COLO829 (cell line): ENCODE data around the gene CALD1.

Source experiments
- DNase-seq: peaks from one replicate; pipeline ENCODE4 v3.0.0; 2012; ENCODE audit warnings: low spot score

CALD1 gene

GRCh38 chr7:134893920-134894319 lies 114.5 kb downstream of the CALD1 start:
- DNase-seq, result no peak

DNA sequence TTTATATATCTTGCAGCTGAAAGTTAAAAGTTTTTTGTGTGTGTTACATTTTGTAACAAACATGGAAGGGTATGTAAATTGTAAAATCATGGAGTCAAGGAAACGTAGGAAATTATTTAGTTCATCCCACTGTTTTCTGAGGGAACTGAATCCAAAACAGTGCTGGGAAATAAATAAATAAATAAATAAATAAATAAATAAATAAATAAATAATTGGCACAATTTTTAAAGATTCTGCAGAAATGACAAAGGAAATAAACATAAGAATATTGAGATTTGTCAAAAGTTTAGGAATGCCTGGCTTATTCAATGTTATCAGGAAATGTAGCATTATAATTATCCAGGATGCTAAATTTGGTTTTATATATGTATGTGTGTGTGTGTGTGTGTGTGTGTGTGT lies 115.5 kb downstream of the CALD1 start:
- DNase-seq, result no peak

GRCh38 chr7:134896073-134896472 lies 116.6 kb downstream of the CALD1 start:
- DNase-seq, result no peak

- no peak for DNase-seq
Observed at GRCh38 chr7:134897936-134898335, 118.5 kb downstream of the CALD1 start.

DNA sequence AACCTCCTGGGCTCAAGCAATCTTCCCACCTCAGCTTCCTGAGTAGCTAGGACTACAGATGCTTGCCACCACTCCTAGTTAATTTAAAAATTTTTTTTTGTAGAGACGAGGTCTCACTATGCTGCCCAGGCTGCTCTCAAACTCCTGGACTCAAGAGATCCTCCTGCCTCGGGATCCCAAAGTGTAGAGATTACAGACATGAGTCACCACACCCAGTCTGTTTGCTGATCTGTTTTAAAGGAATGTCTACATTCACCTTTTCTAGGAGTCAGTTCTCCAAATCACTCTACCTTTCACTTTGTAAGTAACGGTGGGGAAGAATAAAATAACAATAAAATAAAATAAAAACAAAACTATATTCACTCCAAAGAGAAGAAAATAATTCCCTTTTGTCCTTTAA lies 120.3 kb downstream of the CALD1 start:
- no peak for DNase-seq

GRCh38 chr7:134900166-134900982 lies 120.9 kb downstream of the CALD1 start:
- DNase-seq, result no peak

DNA sequence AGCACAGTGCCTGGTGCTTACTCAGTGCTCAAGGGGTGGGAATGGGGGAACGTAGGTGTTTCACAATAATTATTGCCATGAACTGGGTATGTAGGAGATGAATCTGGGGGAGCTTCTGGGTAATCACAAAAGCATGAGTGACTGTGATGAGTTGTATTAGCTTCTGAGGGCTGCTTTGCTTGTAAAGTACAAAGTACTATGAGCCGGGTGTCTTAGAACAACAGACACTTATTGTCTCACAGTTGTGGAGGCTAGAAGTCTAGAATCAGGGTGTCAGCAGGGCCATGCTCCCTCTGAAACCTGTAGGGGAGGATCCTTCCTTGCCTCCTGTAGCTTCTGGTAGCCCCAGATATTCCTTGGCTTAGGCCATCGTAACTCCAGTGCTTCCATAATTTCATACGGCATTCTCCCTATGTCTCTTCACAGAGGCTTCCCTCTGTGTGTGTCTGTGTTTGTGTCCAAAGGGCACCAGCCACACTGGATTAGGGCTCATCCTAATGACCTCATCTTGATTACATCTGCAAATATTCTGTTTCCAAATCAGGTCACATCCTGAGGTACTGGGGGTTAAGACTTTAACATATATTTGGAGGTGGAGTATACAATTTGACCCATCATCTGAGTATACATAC lies 122.1 kb downstream of the CALD1 start:
- no peak for DNase-seq

DNA sequence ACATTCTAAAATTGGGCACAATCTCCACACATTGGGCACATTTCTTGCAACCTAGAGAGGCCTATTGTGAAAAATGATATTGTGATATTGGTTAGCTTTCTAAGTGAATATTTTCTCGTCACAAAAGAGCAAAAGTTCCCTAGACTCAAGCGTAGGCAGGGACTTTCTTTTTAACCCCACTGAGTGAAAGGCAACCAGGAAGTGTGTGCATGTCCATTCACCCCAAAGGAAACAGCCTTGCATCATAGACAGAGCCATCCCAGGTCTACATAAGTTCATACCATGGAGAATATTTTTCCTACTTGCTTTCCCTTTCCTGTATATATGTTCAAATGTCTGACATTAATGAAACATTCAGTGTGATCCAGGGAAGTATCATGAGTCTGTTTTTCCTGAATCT lies 122.6 kb downstream of the CALD1 start:
- DNase-seq, result no peak

- no peak for DNase-seq
Observed at GRCh38 chr7:134903073-134903790, 123.8 kb downstream of the CALD1 start.

DNA sequence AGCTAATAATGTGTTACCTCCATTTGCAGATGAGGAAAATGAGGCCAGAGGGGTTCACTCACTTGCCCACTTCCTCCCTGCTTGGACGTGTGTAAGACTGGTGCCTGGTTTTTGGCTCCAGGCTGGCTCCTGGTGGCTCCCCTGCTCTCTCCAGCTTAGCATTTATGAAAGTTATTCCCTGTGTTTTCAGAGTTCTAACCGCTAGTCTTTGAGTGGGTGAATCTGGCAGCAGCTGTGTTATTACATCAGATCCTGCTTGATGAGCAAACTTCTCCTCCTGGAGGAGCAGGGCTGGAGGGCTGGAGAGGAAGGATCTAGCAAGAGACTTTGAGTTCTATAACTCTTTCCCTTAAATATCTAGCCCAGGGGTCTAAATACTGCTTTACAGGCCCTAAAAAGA lies 125.9 kb downstream of the CALD1 start:
- no peak for DNase-seq

DNA sequence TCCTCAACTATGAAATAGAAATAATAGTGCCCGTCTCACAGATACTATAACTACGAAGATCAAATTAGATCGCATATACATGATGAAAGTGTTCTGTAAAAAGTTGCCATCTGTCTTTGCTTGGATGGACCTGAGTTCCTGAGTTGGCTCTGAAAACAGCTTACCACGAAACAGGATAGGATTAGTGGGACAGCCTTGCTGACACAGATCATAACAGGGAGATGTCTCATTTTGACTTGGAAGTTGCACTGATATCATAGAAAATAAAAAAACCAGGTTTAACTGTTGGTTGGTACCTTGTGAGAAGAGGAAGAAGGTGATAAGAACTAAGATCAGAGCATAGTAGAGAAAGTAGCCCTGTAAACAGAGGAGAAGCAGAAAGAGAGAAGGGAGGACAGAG lies 127.6 kb downstream of the CALD1 start:
- no peak for DNase-seq

- no peak for DNase-seq
Observed at GRCh38 chr7:134907639-134908038, 128.2 kb downstream of the CALD1 start.

GRCh38 chr7:134908289-134908688 lies 128.9 kb downstream of the CALD1 start:
- no peak for DNase-seq

GRCh38 chr7:134910214-134910890 lies 130.9 kb downstream of the CALD1 start:
- no peak for DNase-seq

GRCh38 chr7:134910968-134911367 lies 131.5 kb downstream of the CALD1 start:
- no peak for DNase-seq

DNA sequence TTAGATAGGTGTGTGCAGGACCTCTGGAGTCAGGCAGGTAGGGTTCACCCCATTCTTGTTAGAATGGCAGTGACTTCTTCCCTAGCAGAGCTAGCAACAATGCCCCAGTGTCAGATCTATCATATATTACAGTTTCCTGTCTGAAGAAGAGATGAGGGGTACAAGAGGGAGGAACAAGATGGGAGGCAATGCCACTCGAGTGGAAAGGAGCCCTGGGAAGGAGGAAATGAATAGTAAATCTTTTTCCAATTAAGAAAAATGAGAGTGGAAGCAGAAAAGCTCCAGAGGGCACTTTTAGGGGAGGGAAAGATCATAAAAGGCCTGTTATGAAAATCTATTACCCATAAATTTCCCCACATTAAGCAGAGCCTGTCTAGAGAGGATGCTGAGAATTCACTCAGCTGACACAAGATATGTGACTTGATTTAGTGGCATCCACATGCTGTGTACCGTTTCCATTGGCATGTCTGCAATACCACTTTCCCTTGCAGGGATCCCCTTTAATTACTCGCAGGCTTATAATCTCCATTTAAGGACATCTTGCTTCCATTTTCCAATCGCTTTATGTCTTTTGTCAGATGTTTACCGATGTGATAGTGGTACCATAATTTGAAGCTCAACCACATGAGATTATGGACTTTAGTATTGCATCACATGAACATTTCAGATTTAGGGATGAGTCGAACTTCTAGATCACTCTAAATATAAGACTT lies 136.9 kb downstream of the CALD1 start:
- DNase-seq, result no peak

DNA sequence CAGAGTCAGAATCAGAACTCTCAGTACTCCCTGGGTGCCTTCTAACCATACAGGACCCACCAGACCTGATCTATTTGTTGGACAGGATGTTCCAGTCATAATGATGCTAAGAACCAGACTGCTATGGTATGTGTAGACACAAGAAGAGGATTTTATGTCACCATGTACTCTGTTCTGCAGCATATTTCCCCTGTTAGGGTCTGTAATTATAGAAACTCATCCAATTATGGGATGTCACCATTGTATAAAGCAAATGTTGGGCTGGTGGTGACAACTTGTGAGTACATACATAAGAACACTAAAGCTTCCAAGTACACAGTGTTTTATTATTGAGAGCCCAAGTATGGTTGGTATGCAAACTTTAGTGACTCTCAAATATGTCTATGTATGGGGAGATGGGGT lies 139.8 kb downstream of the CALD1 start:
- no peak for DNase-seq

DNA sequence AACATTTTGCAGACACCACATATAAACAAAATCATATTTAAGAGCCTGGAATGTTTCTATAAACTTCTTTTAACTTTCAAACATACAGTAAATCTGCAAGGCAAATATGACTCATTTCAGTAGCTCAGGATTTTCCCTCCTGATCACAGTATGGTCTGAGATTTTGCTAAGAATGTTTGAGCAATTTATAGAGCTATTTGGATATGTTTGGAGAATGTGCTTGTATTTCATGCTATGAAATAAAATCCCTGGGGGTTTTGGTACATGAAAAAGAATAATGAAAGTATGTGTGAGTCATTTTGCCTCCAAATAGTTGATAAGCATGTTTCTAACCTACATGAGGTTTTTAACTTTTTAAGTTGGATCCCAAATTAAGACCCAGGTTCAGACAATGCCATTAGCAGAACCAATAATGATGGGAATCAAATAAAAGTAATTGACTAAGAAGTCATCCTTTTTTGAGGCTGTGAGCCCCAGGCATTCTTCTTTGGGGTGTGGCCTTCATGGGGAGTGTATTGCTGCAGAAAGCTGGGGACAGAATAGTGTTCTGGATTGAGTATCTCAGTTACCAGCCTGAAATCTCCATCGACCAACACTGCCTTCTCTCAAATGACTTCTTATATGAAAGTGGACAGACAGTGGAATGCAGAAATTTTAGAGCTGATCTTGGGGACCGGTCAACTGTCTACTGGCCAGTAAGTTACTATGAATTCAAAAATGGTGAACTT lies 140.8 kb downstream of the CALD1 start:
- peak; percentile 78 for DNase-seq

DNA sequence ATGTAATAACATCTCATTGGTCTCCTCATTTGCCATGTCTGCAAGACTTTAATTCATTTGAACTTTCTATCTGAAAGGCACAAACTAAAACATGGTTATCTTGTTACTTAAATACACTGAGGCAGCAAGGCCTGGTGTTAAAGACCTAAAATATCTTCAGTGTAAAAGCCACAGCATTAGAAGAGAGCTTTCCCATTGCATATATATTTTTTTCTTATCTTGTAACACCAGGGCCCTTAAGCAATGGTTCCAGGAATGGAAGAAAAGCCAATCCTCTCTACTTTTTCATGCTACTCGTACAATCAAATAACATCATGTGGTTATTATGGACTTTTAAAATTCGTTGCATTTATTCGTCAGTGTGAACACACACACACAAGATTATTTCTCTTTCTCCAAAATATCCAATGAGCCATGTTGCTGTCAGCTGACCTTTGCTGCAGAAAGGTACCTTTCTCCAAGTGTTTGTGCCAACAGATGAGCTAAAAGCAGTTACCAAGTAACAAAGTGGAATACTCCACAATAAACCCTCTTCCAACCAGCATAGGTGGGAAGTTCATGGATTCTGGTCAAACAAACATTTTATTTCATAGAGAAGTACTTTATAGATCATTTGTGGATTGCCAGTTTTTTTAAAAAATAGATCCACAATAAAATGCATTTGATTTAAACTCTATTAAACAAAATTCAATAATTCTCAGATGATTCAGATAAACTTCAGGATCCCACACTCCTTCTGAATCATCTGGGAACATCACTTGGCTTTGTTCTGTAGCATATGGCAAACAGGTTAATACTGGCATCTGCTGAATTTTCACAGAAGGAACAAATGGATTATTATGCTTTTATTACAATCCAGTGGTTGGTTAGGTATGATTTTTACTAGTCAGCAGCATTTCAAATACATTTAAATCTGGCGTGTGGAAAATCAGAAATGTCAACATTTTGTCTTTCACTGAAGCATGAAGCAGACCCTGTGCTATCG lies 143.6 kb downstream of the CALD1 start:
- DNase-seq, result no peak

DNA sequence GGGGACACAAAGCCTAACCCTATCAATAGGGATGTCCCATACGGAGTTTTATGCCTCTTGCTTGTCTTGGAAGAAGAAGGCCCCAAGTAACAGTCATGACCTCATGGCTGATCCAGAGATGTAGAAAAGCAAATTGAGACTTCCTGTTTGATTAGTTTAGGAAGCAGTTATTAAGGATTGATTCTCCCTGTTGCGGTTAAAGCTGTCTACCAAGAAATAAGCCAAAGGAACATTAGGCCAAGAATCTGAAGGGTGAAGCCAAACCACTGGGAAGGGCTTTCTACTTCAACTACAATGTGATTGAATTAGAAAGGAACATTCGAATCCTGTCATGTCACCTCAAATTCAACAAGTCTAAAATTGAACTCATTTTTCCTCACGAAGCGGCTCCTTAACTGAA lies 146.3 kb downstream of the CALD1 start:
- DNase-seq, result no peak
